ENCODE results near the gene ARPP19. TPM values are rescaled to one million over a fixed set of nuclear protein-coding genes. Genes with fewer than 3 reads are reported as not detected.
"Not testable (repeated sequence)": the region's sequence is repeated elsewhere in the genome, so short reads cannot be mapped to it uniquely, and the experiment has no call there.

The ARPP19 gene
- total RNA-seq, 1 donor: 133 TPM

GRCh38 chr15:52576692-52577091 lies 7.9 kb upstream of the ARPP19 start:
- no peak overlapping the region for H3K4me3 ChIP-seq (ENCODE audit: low read depth, low read length)
- no peak for TF ChIP-seq CTCF (IDR thresholded peaks at IDR 0.05; ENCODE audit: insufficient read depth, low read depth, low read length)
- DNase-seq (ENCODE audit: low read depth): no peak

- not testable (repeated sequence) for H3K4me3 ChIP-seq (ENCODE audit: low read depth, low read length); DNase-seq (ENCODE audit: low read depth)
These were observed 6.7 kb upstream of the ARPP19 start for GRCh38 chr15:52575573-52575972.

- TF ChIP-seq CTCF (IDR thresholded peaks at IDR 0.05; ENCODE audit: insufficient read depth, low read depth, low read length): no peak
- no peak for DNase-seq (ENCODE audit: low read depth)
- no peak overlapping the region for H3K4me3 ChIP-seq (ENCODE audit: low read depth, low read length)
These were observed 6.2 kb upstream of the ARPP19 start for GRCh38 chr15:52575072-52575471.

- not testable (repeated sequence) for H3K4me3 ChIP-seq (ENCODE audit: low read depth, low read length); DNase-seq (ENCODE audit: low read depth)
These were observed 5.8 kb upstream of the ARPP19 start for GRCh38 chr15:52574623-52575022.

- peak overlapping the region; percentile 71 for H3K4me3 ChIP-seq (ENCODE audit: low read depth, low read length)
- peak; percentile 55 for DNase-seq (ENCODE audit: low read depth)
- TF ChIP-seq CTCF (IDR thresholded peaks at IDR 0.05; ENCODE audit: insufficient read depth, low read depth, low read length): no peak
These were observed 794 bp downstream of the ARPP19 start for GRCh38 chr15:52567871-52568600.

GRCh38 chr15:52566889-52567288 lies 1.9 kb downstream of the ARPP19 start:
- TF ChIP-seq CTCF (IDR thresholded peaks at IDR 0.05; ENCODE audit: insufficient read depth, low read depth, low read length): no peak
- no peak for DNase-seq (ENCODE audit: low read depth)
- H3K4me3 ChIP-seq (ENCODE audit: low read depth, low read length): peak overlapping the region; percentile 71

- DNase-seq (ENCODE audit: low read depth): peak; percentile 39
- H3K4me3 ChIP-seq (ENCODE audit: low read depth, low read length): not testable (repeated sequence)
These were observed 3.1 kb downstream of the ARPP19 start for GRCh38 chr15:52565417-52566358.

- no peak for TF ChIP-seq CTCF (IDR thresholded peaks at IDR 0.05; ENCODE audit: insufficient read depth, low read depth, low read length)
- peak; percentile 13 for DNase-seq (ENCODE audit: low read depth)
- H3K4me3 ChIP-seq (ENCODE audit: low read depth, low read length): no peak overlapping the region
These were observed 5.2 kb downstream of the ARPP19 start for GRCh38 chr15:52563501-52564060.

All from fibroblast of villous mesenchyme (primary cell).